Stimulated activated CD8-positive, alpha-beta memory T cell treated with anti-CD3 and anti-CD28 coated beads, Interleukin-15, amount 100 ng/mL, for 4 hours (primary cell): ENCODE results near the gene SAG.

Experiments
- DNase-seq, 2 donors: peaks; one replicate each; pipeline ENCODE4 v3.0.0-alpha.2; 2020; ENCODE audit warnings: low read depth in 2 of 2

SAG gene

GRCh38 chr2:233288663-233289062 lies 19.0 kb upstream of the SAG start:
- DNase-seq = no peak

- no peak for DNase-seq
Observed at GRCh38 chr2:233289648-233290047, 18.0 kb upstream of the SAG start.

- no peak for DNase-seq
Observed at GRCh38 chr2:233290051-233290845, 17.4 kb upstream of the SAG start.

- DNase-seq = no peak
Observed at GRCh38 chr2:233295891-233296290, 11.7 kb upstream of the SAG start.

GRCh38 chr2:233297076-233297475 lies 10.5 kb upstream of the SAG start:
- no peak for DNase-seq

GRCh38 chr2:233300401-233300800 lies 7.2 kb upstream of the SAG start:
- no peak for DNase-seq

- DNase-seq = no peak
Observed at GRCh38 chr2:233301248-233301647, 6.4 kb upstream of the SAG start.

GRCh38 chr2:233301811-233302210 lies 5.8 kb upstream of the SAG start:
- no peak for DNase-seq

GRCh38 chr2:233303252-233303651 lies 4.4 kb upstream of the SAG start:
- no peak for DNase-seq

- DNase-seq = no peak
Observed at GRCh38 chr2:233311241-233311926, 3.8 kb downstream of the SAG start.

- no peak for DNase-seq
Observed at GRCh38 chr2:233312874-233313273, 5.3 kb downstream of the SAG start.

GRCh38 chr2:233314180-233314925 lies 6.7 kb downstream of the SAG start:
- no peak for DNase-seq

- DNase-seq = no peak
Observed at GRCh38 chr2:233317196-233317943, 9.8 kb downstream of the SAG start.

- no peak for DNase-seq
Observed at GRCh38 chr2:233319256-233319655, 11.6 kb downstream of the SAG start.

GRCh38 chr2:233320470-233320869 lies 12.9 kb downstream of the SAG start:
- no peak for DNase-seq

GRCh38 chr2:233321166-233321565 lies 13.6 kb downstream of the SAG start:
- no peak for DNase-seq

GRCh38 chr2:233323851-233324250 lies 16.2 kb downstream of the SAG start:
- DNase-seq = no peak

GRCh38 chr2:233325256-233325655 lies 17.6 kb downstream of the SAG start:
- DNase-seq = no peak

GRCh38 chr2:233325814-233326213 lies 18.2 kb downstream of the SAG start:
- DNase-seq = no peak

- DNase-seq = no peak
Observed at GRCh38 chr2:233326500-233326899, 18.9 kb downstream of the SAG start.

- DNase-seq = no peak
Observed at GRCh38 chr2:233328922-233329321, 21.3 kb downstream of the SAG start.
